Eye (tissue), 1 donor: ENCODE results near the gene IQCE.

Experiments
- DNase-seq: peaks from one replicate; pipeline ENCODE4 v3.0.0-alpha.2; 2015

IQCE gene

DNA sequence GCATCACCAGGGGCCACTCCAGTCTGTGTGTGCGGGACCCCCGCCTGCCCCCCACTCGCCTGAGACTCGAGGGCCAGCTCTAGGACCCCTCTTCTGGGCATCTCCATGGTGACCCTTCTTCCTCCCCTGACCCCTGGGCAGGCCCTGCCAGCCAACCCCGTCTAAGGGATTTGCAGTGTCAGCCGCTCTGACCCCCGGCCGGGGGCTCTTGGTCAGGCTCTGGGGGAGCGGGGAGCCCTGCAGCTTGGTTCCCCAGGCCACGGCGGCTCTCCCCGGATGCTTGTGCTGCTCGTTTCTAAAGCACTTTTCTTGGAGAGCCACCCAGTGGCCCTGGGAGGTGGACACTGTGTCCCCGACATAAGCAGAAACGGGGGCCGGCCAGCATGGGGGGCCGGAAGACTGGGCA, 78.3 kb downstream of the IQCE start:
- no peak for DNase-seq

DNA sequence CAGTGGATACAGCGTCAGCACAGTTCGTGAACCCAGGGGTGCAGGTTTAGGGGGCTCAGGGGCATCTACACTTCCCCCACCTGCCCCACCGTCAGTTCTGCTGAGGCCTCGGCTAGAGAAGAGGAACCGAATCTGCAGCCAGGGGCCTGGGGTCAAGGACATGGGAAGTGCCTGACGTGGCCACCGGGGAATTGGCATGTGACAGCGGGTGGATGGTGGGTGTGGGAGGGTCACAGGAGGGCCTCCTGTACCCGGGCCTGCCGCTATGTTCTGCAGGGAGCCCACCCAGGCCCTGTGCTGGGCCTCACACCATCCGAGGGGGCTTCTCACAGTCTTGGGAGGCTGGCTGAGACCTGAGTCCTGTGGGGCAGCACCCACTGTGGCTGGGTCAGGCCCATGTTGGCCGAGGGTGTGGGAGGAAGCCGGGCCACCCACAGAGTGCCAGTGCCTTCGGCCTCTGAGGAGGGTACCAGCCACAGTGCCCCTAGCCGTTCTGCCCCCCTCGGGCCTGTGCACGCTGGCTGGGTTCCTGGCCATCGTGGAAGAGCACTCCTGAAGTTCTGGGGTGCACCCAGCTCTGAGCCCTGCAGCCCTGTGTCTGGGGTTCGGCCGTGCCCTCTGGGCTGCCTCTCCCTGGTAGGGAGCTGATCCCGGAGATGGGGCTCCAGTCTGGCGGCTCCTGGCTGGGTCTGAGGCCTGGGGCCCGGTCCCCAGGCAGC, 78.9 kb downstream of the IQCE start:
- no peak for DNase-seq

DNA sequence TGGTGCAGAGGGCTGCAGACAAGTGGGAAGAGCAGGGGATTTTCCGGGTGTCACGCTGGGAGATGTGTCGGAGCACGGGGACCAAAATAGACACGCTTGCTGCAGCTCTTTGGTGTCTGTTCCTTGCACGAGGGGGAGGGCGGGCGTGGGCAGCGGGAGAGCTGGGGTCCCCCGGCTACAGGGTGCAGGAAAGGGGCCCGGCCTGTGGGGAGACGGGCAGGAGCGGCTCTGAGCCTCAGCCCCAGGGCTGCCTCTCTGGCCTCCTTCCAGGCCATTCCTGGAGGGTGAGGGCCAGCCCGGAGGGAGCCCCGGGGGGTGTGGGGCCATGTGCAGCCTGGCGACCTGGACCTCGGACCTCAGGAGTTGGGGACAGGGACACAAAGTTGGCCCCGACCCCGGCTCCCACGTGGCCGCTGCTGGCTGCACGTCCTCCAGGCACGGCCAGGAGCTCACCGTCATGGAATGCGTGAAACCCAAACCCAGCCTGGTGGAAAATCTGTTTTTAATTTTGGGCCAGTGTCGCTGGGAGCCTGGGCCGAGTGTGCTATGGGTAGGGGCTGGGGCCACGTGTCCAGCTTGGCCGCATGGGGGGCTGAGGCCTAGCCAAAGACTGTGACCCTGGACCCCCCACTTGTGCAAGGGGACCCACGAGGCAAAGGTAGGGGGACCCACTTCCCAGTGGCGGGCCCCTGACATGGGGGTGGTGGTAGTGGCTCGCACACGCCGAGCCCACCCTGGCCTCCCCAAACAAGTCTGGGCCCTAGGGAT, 79.6 kb downstream of the IQCE start:
- DNase-seq: peak; percentile 81

DNA sequence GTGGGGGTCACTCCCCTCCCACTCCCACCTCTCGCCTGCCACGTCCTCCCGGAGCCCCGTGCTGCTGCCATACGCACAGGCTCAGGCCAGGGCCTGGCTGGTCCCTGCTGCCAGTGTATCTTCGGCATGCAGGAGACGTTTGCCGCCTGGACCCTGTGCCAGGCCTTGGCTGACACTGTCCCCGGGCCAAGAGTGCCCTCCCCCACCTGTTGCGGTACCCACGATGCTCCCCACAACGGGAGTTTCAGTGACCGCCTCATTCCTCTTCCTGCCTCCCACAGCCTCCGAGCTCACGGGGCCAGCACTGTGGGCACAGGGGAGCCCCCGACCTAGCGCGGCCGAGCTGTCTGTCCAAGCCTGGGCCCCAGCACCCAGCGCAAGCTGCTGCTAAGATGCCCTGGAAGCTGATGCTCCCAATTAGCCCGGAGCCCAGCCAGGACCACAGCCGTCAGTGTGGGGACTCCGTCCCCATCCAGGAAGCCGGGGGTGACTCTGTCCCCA, 80.5 kb downstream of the IQCE start:
- no peak for DNase-seq

DNA sequence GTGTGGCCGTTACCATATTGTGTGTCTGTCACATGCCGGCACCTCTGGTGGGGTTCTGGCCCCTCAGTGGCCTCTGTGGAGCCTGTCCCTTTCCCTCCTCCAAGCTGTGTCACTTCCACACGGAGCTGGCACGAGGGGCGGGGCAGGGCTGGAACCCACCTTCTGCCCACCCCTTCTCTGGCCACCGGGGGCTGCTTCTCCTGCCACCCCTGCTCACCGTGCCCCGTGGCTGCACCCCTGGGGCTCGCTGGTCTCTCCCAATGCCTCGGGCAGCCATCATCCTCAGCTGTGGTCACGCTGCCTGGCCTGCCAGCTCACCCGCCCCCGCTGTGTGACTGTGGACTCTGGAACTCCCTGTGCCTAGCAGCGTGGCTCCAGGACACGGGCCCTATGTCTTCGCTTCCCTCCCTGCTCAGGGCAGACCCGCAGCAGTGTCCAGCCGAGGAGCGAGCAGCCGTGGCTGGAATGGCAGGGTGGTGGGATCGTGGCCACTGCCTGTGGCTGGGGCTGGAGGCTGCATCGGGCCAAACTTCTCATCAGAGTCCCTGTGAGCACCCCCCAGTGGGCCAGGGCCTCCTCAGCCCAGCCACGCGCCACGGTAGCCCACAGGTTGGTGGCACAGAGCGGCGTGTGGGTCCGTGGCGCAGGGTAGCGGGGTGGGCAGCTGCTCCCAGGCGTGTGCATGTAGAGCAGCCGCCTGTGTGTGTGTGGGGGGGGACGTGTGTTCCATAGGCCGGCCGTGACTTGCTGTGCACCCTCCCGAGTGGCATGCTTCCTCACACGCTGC, 81.1 kb downstream of the IQCE start:
- DNase-seq: no peak

DNA sequence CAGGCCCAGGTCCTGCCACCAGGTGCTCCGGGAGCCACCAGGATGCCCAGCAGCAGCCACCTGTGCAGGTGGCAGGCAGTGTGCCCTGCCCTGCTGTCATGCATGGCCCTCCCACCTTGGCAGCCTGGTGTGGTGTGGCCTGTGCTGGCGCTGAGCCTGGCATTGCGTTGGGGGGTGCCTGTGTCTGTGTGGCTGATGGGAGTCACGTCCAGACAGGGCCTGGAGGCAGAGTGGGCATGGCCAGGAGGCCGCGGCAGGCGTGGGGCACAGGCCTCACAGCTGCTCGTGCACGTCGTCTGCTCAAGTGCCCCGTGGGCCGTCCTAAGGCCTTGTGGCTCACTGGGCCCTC, 81.7 kb downstream of the IQCE start:
- no peak for DNase-seq

DNA sequence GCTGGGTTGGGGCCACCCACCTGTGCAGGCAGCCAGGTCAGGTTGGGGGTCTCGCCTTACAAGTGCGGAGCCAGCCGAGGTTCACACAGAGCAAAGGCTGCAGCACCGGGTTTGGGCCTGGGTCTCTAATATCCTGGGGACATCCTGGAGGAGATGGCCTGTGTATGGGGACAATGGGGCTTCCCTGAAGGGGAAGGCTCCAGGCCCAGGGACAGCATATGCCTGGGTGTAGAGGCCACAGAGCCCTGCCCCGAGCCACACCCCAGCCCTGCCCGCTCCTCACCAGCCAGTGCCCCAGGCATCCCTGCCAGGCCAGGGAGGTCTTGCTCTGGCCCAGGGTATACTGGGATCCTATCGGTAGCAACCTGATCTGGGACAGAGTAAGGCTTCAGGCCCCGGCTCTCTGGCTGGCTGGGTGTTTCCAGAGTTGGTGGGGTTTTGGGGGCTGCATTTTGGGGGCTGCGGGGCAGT, 82.1 kb downstream of the IQCE start:
- DNase-seq: no peak

DNA sequence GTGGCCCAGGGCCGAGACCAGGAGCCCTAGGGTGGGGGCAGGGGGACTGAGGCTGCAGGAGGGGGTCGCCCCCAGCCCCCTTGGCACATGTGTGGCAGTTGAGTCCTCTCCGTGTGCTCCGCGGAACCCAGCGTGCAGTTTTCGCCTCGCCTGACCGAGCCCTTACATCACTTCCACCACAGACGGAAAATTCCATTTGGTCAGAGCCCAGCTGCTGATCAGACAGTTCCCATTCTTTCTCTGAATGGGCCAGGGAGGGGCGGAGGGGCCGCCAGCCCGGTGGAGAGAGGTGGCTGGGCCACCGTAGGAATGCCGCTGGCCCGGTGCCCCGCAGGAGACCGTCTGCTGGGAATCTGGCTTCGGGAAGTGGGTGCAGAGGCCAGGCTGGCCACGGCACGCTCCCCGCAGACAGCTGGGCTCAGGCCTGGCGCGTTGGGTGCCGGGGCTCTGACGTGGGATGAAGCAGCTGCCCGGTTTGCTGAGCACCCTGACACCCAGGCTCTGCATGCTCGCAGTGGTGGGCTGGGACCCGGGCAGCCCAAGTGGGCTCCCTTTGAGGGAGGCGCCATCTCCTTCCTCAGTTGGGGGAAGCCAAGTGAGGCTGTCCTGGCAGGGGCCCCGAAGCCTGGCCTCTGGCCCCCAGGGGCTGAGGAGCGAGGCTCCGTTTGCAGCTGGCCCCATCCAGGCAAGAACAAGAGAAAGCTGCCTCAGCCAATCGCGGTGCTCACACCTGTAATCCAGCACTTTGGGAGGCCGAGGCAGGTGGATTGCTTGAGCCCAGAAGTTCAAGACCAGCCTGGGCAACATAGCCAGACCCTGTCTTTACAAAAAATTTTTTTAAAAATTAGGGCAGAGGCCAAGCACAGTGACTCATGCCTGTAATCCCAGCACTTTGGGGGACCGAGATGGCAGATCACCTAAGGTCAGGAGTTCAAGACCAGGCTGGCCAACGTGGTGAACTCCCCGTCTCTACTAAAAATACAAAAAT, 82.9 kb downstream of the IQCE start:
- DNase-seq: peak; percentile 95

DNA sequence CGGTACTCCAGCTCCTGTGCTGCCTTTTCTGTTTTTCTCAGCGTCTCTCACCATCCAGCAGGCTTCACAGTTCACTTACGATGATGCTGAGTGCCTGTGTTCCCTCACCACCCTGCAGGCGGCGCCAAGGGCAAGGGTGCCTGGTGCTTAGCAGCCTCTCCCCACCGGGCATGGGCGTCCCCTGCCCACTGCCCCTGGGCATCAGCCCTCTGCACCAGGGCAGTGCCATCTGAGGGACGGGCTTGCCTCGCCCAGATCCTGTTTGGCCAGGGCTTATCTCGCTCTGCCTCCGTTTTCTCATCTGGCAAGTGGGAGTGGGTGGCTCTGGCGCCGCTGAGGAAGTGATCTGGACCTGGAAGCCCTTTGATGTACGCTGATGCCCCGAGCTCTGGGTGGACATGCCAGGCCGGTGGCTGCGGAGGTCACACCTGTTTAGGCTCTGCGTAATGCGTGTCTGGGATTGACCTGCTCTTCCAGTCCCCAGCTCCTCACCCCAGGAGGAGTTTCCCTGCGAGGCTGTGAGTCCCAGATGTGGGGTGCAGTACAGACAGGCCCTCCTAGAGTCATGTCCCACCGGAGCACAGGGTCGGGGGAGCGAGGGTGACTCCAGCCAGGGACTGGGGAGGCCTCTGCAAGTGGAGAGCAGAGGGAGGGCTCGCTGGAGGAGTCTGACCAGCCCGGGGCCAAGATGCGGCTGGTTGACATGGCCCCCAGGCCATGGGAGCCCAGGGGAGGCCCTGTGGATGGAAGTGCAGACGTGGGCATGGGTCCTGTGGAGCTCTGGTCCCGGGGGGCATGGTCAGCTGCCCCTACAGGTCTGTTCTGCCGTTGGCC, 84.8 kb downstream of the IQCE start:
- no peak for DNase-seq

DNA sequence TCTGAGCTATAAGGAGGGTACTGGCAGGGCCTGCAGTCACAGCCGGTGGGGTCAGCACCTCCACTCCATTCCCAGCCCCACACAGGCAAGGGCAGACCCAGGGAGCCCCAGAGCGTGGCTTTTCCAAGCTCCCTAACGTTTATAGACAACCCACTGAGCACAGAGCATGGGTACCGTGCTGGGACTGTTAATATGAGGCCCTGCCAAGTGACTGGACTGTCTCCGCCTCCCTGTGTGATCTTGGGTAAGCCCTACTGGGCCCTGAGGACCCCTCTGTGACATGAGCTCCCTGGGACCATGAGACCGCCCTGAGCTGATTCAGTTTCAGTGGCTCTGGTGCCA, 85.4 kb downstream of the IQCE start:
- no peak for DNase-seq

DNA sequence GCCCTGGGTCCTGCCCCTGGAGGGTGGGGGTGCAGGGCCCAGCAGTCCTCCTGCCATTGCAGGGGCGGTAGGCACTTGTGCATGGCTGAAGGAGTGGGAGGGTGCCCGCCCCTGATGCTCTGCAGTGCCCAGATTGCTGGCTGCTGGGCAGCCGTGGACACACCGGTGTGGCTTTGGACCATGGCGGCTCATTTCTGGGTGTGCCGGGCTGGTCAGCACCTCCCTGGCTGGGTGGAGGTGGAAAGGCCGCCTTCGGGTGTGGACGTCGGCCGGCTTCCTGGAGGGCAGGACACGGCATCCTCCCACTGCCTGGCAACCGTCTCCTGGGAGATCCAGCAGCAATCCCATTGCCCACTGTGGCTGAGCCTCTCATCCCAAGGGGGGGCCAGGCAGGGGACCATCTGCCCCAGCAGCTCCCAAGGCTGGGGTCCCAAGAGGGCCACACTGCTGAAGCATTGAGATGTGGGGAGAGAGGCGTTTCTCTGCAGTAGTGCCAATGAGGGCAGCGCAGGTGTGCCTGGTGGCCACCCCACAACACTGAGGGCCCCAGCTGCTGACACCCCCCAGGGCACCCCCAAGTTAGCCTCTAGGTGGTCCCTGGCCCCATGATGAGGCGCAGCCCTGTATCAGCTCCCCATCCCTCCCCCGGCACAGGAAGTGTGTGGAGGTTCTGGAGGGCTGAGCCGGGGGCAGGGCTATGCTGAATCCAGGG, 85.9 kb downstream of the IQCE start:
- no peak for DNase-seq

DNA sequence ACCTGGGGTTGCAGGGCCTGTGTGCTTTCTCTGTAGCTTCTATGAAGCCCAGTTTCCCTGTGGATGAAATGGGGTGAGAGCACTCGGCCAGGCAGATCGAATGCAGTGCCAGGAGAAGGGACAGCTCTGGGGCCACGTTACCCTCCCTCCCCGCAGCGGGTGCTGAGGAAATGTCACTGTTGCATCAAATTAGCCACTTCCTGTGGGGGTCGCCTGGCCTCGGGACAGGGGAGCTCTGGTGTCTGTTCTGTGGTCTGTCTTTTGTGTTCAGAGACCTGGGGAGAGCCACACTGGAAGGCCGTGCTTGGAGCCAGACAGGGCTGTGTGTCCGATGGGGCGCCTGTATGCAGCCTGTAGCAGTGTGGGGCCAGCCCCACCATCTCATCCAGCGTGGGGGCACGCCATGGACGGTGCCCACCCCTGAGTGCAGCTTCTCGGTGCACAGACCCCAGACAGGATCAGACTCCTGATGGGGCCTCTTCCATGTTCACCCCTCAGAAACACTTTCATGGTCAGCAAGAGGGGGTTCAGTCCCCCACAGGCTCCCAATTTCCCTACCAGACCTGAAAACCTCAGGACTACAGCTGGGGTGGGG, 86.6 kb downstream of the IQCE start:
- no peak for DNase-seq

DNA sequence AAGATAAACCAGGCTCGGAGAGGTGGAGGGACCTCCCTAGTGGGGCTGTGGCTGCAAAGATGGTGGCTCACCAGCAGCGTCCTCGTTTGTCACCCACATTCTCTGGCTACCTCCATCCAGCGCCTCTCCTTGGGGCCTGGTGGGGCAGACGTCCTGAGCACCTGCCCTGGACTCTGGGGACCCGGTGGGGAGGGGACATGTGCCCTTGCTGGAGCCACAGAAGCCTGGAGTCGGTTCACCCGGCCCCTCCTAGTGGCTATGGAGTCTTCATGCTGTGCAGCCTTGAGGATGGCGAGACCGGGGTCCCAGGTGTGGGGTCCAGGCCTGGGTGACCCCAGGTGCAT, 87.5 kb downstream of the IQCE start:
- DNase-seq: no peak

DNA sequence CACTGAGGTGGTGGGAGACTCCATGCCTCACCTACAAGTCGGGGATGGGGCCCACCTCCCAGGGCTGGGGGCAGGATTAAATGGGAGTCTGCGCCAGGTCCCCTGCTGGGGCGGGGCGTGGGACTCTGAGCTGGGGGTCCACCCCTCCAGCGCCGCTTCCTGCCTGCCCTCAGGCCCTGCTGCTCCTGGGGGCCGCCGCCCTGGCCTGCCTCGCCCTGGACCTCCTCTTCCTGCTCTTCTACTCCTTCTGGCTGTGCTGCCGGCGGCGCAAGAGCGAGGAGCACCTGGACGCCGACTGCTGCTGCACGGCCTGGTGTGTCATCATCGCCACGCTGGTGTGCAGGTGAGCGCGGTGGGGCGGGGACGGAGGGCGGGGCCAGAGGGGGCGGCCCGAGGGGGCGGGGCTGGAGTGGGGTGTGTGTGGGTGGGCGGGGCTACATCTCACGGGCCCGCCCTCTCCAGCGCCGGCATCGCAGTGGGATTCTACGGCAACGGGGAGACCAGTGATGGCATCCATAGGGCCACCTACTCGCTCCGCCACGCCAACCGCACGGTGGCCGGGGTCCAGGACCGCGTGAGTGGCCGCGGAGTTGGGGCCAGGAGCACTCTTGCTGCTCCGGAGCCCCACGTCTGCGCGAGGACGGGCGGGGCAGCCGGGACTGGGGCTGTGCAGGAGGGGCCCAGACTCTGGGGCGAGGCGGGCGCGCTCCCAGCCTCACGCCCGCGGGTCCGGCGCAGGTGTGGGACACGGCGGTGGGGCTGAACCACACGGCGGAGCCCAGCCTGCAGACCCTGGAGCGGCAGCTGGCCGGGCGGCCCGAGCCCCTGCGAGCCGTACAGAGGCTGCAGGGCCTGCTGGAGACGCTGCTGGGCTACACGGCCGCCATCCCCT, 88.1 kb downstream of the IQCE start:
- DNase-seq: no peak

DNA sequence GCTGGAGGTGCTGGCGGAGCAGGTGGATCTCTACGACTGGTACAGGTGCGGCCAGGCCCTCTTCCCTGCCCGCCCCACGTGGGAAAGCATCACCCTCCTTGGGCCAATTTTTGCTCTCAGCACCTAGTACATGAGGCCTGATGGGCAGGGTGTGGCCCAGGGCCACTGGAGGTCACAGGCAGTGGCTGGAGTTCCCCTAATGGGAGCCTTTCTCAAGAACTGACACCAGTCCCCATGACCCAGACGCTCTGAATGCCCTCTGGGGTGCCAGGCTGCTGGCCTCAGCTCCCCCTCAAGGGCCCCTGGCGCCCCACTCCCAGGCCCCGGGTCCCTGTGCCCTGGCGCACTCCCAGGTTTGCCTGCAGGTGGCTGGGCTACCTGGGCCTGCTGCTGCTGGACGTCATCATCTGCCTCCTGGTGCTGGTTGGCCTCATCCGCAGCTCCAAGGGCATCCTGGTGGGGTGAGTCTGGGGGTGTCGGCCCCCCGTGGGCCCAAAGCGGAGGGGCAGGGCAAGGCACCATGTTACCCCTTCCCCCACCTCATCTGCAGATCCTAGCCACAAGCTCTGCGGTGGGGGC, 88.9 kb downstream of the IQCE start:
- DNase-seq: no peak

DNA sequence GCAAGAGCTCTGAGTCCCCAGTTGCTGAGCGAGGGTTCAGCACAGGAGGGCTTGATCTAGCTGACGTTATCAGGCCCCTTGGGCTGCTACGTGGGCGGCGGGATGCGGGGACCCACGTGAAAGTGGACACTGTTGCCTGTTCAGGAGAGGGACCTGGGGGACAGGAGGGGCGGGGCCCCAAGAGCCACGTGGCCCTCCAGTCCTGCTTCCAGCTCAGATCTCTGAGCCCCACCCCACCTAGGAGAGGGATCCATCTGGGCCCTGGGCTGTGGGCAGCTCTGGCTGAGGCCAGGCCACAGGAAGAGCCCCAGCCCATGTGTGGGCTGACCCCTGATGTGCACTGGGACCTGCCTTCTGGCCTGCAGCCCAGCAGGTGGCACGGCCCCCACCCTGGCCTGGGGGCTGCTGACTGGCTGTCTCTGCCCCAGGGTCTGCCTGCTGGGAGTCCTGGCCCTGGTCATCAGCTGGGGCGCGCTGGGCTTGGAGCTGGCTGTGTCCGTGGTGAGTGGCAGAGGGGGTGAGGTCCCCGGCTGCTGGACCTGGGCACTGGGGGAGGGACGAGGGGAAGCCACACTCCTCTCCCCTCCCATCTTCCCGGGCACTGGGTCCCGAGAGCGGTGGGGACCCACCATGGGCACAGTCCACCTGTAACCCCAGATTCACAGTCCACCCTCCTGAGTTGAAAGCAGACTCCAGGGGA, 90.5 kb downstream of the IQCE start:
- no peak for DNase-seq

DNA sequence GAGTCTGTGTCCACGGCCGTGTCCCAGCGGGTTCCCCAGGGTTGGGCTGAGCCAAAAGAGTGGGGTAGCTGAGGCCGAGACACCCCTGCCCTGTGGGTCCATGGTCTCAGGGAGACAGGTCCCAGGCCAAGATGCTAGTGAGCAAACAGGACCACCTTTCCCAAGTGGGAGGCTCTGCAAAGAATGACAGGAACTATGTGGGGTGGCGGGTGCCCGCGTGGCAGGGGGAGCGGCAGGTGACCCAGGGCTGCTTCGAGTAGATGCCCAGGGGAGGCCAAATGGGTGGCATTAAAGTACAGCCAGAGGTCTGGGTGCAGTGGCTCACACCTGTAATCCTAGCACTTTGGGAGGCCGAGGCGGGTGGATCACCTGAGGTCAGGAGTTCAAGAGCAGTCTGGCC, 91.2 kb downstream of the IQCE start:
- no peak for DNase-seq

DNA sequence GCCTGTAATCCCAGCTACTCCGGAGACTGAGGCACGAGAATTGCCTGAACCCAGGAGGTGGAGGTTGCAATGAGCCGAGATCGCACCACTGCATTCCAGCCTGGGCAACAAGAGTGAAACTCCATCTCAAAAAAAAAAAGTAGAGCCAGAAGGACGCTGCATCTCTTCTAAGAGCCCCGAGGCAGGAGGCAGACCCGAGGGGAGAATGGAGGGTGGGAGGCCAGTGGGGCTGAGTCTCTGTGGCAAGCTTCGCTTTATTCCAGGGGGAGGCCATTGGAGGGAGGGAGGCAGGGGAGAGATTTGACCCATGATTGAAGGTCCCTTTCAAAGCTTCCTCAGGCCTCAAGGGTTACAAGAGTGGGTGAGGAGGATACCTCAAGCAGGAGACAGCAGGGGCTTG, 91.7 kb downstream of the IQCE start:
- DNase-seq: no peak
